Skeletal muscle tissue (tissue), 4 donors: ENCODE data around the gene KRTAP9-4. TPM values are rescaled to one million over a fixed set of nuclear protein-coding genes. Genes with fewer than 3 reads are reported as not detected.
"Not testable (repeated sequence)": the region's sequence is repeated elsewhere in the genome, so short reads cannot be mapped to it uniquely, and the experiment has no call there.

Source experiments
- H3K27ac ChIP-seq: one replicate; pipeline ENCODE4 v1.7.0; 2013; ENCODE audit warnings: mild to moderate bottlenecking, low read depth, low read length, inconsistent platforms
- H3K27me3 ChIP-seq, 3 donors: one replicate each; pipeline ENCODE4 v1.7.0; 2013; ENCODE audit warnings: low read length in 3 of 3; ENCODE audit not compliant: control insufficient read depth in 3 of 3, insufficient read depth in 3 of 3
- H3K36me3 ChIP-seq, 3 donors: one replicate each; pipeline ENCODE4 v1.7.0; 2013; ENCODE audit warnings: low read length in 3 of 3; ENCODE audit not compliant: control insufficient read depth in 3 of 3, insufficient read depth in 3 of 3
- H3K4me1 ChIP-seq, 3 donors: one replicate each; pipeline ENCODE4 v1.7.0; 2013; ENCODE audit warnings: low read length in 3 of 3, mild to moderate bottlenecking in 3 of 3; ENCODE audit not compliant: control insufficient read depth in 3 of 3, insufficient read depth in 3 of 3
- H3K4me3 ChIP-seq, 3 donors: one replicate each; pipeline ENCODE4 v1.7.0; 2013; ENCODE audit warnings: low read length in 3 of 3
- H3K9ac ChIP-seq, 3 donors: one replicate each; pipeline ENCODE4 v1.7.0; 2013; ENCODE audit warnings: low read length in 3 of 3, mild to moderate bottlenecking in 3 of 3, moderate library complexity in 2 of 3, low read depth in 1 of 3
- H3K9me3 ChIP-seq, 3 donors: one replicate each; pipeline ENCODE4 v1.7.0; 2013; ENCODE audit warnings: low read length in 3 of 3; ENCODE audit not compliant: control insufficient read depth in 3 of 3
- total RNA-seq: library from RNA; depleted of rRNA; stranded (reverse); fragments of >200 nt; gene quantifications from one replicate; pipeline ENCODE4 v1.2.3, GENCODE V29; 2014
- donor health status: Osteomylitis.

Gene KRTAP9-4
- total RNA-seq, 1 donor from 2014 or later = not detected

- H3K9ac ChIP-seq = not testable (repeated sequence)
These were observed 16.9 kb upstream of the KRTAP9-4 start, which contains the start of gene KRTAP9-3 for GRCh38 chr17:41232399-41233105. Gene KRTAP9-3, plus strand, starts transcription at chr17:41232449. Its CDS starts 53 bp downstream, at chr17:41232502.

GRCh38 chr17:41237116-41237515, 12.4 kb upstream of the KRTAP9-4 start:
- not testable (repeated sequence) for H3K4me3 ChIP-seq, H3K27ac ChIP-seq, H3K9ac ChIP-seq, H3K36me3 ChIP-seq, H3K4me1 ChIP-seq, H3K27me3 ChIP-seq, H3K9me3 ChIP-seq

More at GRCh38 chr17:41232399-41233105, 16.9 kb upstream of the KRTAP9-4 start, which contains the start of gene KRTAP9-3:
- not testable (repeated sequence) for H3K36me3 ChIP-seq, H3K4me3 ChIP-seq, H3K4me1 ChIP-seq, H3K27ac ChIP-seq, H3K9me3 ChIP-seq
- H3K27me3 ChIP-seq = peaks cover 0 to 16% (median 6%) of the 10 kb centered on the region in 3 donors

- not testable (repeated sequence) for H3K9me3 ChIP-seq, H3K4me1 ChIP-seq, H3K36me3 ChIP-seq
These were observed 11.5 kb upstream of the KRTAP9-4 start, which contains the start of gene KRTAP9-8 for GRCh38 chr17:41237949-41238437. Gene KRTAP9-8, plus strand, starts transcription at chr17:41237999. Its CDS starts 53 bp downstream, at chr17:41238052.

GRCh38 chr17:41246995-41247787, 2.3 kb upstream of the KRTAP9-4 start:
- not testable (repeated sequence) for H3K4me1 ChIP-seq, H3K9me3 ChIP-seq, H3K27me3 ChIP-seq, H3K27ac ChIP-seq, H3K4me3 ChIP-seq, H3K36me3 ChIP-seq, H3K9ac ChIP-seq

More at GRCh38 chr17:41237949-41238437, 11.5 kb upstream of the KRTAP9-4 start, which contains the start of gene KRTAP9-8:
- H3K4me3 ChIP-seq, H3K27ac ChIP-seq, H3K27me3 ChIP-seq, H3K9ac ChIP-seq: not testable (repeated sequence)

GRCh38 chr17:41251261-41251660, 1.8 kb downstream of the KRTAP9-4 start:
- Histone ChIP-seq H3K36me3 (no peaks in the 10 kb centered on the region), H3K4me1 (no peaks in the 10 kb centered on the region), H3K9ac (no peak overlapping the region), H3K4me3 (no peak overlapping the region), H3K27me3 (peaks cover 7 to 15% (median 12%) of the 10 kb centered on the region in 3 donors), H3K9me3 (no peaks in the 10 kb centered on the region), H3K27ac (no peak overlapping the region)

GRCh38 chr17:41254861-41255260, 5.4 kb downstream of the KRTAP9-4 start:
- Histone ChIP-seq H3K27me3 (peaks cover 8 to 16% (median 10%) of the 10 kb centered on the region in 3 donors), H3K9ac (no peak overlapping the region), H3K4me1 (no peaks in the 10 kb centered on the region), H3K9me3 (no peaks in the 10 kb centered on the region), H3K4me3 (no peak overlapping the region), H3K27ac (no peak overlapping the region), H3K36me3 (no peaks in the 10 kb centered on the region)

DNA sequence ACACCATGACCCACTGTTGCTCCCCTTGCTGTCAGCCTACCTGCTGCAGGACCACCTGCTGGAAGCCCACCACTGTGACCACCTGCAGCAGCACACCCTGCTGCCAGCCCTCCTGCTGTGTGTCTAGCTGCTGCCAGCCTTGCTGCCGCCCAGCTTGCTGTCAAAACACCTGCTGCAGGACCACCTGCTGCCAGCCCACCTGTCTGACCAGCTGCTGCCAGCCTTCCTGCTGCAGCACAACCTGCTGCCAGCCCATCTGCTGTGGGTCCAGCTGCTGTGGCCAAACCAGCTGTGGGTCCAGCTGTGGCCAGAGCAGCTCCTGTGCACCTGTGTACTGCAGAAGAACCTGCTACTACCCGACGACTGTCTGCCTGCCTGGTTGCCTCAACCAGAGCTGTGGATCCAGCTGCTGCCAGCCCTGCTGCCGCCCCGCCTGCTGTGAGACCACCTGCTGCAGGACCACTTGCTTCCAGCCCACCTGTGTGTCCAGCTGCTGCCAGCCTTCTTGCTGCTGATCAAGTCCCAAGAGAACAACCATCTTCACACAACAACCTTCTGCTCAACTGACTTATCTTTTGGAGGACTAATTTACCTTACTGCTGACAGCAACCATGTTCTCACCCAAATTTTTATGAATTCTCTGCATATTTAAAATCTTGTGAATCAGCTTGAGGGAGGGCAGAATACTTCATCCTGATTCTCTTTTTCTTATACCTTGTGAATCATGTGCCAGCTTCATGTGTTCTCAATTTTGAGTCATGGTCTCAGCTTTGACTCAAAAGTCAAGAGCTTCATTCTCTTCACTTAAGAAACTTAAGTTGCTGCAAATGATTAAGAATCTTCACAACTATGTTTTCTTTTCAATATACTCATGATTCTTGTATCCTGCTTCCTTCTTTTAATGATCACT, 6.1 kb downstream of the KRTAP9-4 start, which contains the start of gene KRTAP9-9:
Gene KRTAP9-9 (plus strand): TSS at position 4 of the 910 bp plus-strand sequence.
- not testable (repeated sequence) for H3K36me3 ChIP-seq, H3K9me3 ChIP-seq, H3K9ac ChIP-seq, H3K4me3 ChIP-seq, H3K27ac ChIP-seq, H3K4me1 ChIP-seq
- H3K27me3 ChIP-seq = peaks cover 8 to 16% (median 10%) of the 10 kb centered on the region in 3 donors

GRCh38 chr17:41256291-41256685, 6.8 kb downstream of the KRTAP9-4 start:
- Histone ChIP-seq H3K4me1 (no peaks in the 10 kb centered on the region), H3K9me3 (no peaks in the 10 kb centered on the region), H3K36me3 (no peaks in the 10 kb centered on the region), H3K4me3 (no peak overlapping the region), H3K27ac (no peak overlapping the region), H3K9ac (no peak overlapping the region), H3K27me3 (peaks cover 8 to 14% (median 8%) of the 10 kb centered on the region in 3 donors)

DNA sequence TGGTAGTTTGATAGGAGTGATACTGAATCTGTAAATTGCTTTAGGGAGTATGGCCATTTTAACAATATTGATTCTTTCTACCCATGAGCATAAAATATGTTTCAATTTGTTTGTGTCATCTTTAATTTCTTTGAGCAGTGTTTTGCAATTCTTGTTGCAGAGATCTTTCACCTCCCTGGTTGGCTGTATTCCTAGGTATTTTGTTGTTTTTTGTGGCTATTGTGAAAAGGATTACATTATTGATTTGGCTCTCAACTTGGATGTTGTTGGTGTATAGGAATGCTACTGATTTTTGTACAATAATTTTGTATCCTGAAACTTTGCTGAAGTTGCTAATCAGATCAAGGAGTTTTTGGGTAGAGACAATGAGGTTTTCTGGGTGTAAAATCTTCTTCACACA, 8.9 kb downstream of the KRTAP9-4 start:
- peaks cover 3 to 8% (median 6%) of the 10 kb centered on the region in 3 donors for H3K27me3 ChIP-seq
- no peaks in the 10 kb centered on the region for H3K9me3 ChIP-seq
- H3K4me1 ChIP-seq = no peaks in the 10 kb centered on the region
- no peak overlapping the region for H3K9ac ChIP-seq
- no peak overlapping the region for H3K4me3 ChIP-seq
- H3K27ac ChIP-seq = no peak overlapping the region
- H3K36me3 ChIP-seq = no peaks in the 10 kb centered on the region
